NCI-H2107 (cell line): ENCODE data around the gene CHRNA10.
A peak's percentile ranks its signal among the peaks of the same experiment; 100 is the strongest.

ENCODE experiments used
- DNase-seq: peaks from one replicate; lab custom pipeline; 2025; lab: John Stamatoyannopoulos, UW

The CHRNA10 gene, protein sequence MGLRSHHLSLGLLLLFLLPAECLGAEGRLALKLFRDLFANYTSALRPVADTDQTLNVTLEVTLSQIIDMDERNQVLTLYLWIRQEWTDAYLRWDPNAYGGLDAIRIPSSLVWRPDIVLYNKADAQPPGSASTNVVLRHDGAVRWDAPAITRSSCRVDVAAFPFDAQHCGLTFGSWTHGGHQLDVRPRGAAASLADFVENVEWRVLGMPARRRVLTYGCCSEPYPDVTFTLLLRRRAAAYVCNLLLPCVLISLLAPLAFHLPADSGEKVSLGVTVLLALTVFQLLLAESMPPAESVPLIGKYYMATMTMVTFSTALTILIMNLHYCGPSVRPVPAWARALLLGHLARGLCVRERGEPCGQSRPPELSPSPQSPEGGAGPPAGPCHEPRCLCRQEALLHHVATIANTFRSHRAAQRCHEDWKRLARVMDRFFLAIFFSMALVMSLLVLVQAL

DNA sequence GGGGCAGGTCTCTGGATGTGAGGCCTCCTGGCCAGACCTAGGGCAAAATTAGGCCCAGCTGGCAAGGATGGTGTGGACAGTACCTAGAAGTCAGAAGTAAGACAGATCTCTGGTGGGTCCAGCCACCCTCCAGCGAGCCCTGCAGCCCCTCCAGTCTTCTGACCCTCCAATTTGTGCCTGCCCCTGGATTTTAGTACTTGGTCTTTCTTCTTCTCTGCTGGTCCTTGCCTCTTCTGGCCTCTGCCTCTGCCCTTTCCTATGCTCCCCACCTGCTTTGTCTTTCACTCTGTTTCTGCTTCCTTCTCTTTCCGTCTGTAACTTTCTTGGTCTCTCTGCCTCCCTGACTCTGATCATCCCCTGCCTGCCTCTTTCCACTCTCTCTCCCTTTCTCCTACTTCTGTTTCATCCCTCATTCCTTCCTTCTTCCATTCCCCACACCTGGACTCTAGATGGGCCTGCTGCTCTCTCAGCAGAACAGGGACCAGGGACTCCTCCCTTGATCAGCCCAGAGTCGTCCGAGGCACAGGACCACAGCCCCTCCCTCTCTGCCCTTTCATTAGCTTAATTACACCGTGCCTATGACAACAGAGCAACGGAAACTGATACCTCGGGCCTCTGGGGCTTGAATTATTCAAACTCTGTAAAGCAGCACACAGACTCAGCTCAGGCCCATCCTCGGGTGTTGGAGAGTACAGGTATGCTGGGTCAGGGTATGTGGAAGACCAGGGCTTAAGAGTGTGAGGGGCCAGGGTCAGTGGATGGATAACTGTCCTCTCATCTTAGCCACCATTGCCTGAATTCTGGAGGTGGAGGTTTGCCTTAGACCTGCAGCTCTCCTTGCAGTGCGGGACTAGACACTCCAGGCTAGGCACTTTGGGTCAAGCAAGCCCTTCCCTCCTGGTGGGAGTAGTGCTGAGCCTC is at the start of gene CHRNA10:
Gene CHRNA10, minus strand, starts transcription at position 51 of the 921 bp plus-strand sequence. CDS start 72 bp downstream, outside the sequence.
- DNase-seq: no peak

GRCh38 chr11:3712274-3712673 is 41.1 kb upstream of the CHRNA10 start:
- DNase-seq: no peak

- no peak for DNase-seq
Measured at GRCh38 chr11:3710485-3711259, 39.5 kb upstream of the CHRNA10 start.

DNA sequence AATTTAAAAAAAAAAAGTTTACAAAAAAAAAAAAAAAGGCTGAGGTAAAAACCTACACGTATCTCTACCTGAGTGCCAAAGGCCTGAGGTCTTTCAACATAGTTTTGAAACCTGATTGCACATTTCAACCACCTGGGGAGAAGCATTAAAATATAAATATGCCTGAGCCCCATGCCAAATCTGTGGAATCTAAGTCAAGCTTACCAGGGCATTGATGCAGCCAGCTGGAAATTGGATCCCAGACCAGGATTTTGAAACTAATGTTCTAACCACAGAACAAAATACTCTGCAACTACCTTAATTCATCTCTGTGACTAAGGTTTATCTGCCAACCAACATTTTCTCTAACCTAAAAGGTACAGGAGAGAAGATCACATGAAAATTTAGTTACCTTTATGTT is 38.8 kb upstream of the CHRNA10 start:
- DNase-seq: peak; percentile 66

DNA sequence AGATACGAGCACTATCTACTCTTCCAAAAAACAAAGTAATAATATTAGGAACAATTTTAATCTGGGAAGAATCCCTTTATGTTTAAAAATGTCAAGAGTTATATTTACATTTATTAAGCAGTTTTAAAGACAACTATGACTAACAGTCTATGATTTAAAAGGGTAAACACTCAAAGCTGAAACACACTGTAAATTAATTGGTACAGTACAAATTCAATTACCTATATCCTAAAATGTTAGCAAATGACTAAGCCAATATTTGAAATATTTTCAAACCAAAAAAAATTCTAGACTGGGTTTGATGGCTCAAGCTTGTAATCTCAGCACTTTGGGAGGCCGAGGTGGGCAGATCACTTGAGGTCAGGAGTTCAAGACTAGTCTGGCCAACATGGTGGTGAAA is 36.0 kb upstream of the CHRNA10 start:
- no peak for DNase-seq

DNA sequence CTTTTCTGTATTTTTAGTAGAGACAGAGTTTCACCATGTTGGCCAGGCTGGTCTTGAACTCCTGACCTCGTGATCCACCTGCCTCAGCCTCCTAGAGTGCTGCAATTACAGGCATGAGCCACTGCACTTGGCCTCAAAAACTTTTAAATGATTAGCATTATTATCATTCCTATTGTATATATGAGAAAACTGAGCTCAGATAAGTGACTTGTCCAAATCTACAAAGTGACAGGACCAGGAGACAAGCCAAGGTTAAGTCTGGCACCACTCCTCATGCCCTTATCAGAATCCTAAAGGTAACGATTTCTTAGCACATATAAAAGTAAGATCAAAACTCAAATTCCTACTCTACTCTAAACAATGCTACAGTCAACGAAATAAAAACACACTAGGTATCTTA is 32.2 kb upstream of the CHRNA10 start:
- no peak for DNase-seq

DNA sequence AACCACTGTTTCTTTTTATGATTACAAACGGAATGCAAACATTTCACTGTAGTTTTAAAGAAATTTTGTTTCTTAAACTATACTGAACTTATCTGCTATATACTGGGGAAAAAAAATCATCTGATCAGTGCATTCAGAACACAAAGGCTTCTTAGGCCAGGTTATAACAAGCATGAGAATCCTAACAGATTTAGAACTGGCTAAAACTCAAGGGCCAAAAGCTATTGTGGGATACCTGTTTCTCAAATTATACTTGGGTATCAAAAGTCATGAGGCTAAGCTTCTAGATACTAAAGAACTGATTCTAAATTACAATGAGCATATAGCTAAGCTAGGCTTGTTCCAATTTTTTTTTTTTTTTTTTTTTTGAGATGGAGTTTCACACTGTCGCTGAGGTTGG is 29.7 kb upstream of the CHRNA10 start:
- no peak for DNase-seq

GRCh38 chr11:3700410-3700809 is 29.2 kb upstream of the CHRNA10 start:
- no peak for DNase-seq

GRCh38 chr11:3686751-3687150 is 15.6 kb upstream of the CHRNA10 start:
- DNase-seq: no peak

- no peak for DNase-seq
Measured at GRCh38 chr11:3685923-3686322, 14.7 kb upstream of the CHRNA10 start.

DNA sequence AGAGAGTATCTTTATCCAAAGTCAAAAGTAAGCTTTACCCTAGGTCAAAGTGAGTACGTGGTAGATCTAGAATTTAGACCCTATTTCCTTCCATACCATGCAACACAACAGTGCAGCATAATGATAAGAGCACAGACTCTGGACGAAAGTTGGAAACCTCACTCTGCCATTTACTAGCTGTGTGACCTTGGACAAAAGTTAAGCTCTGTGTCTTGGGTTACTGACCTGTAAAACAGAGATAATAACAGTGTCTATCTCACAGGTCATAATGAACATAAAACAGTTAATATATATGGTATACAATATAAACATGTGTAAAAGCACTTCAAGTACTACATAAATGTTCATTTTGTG is 13.6 kb upstream of the CHRNA10 start:
- DNase-seq: no peak

GRCh38 chr11:3684129-3684818 is 13.1 kb upstream of the CHRNA10 start:
- no peak for DNase-seq

GRCh38 chr11:3683039-3683438 is 11.9 kb upstream of the CHRNA10 start:
- no peak for DNase-seq

DNA sequence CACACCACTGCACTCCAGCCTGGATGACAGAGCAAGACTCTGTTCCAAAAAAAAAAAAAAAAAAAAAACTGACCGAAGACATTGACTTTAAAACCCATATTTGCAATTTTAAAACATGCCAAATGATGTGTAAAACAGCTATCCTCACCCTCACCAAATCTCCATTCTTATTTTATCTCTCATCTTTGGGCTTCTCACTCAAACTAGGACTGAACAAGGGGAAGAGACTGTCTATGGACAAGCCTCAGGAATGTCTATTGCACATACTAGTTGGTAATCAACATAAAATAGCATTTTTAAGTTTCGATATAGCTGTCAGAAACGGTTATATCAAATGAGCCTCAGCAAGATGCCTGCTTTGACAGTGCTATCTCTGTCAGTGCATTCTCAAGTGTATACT is 7.9 kb upstream of the CHRNA10 start:
- no peak for DNase-seq

GRCh38 chr11:3675971-3676370 is 4.8 kb upstream of the CHRNA10 start:
- no peak for DNase-seq

GRCh38 chr11:3674189-3674588 is 3.0 kb upstream of the CHRNA10 start:
- DNase-seq: no peak

- DNase-seq: no peak
Measured at GRCh38 chr11:3669742-3670183, 1.4 kb downstream of the CHRNA10 start.

GRCh38 chr11:3669128-3669527 is 2.1 kb downstream of the CHRNA10 start:
- no peak for DNase-seq

DNA sequence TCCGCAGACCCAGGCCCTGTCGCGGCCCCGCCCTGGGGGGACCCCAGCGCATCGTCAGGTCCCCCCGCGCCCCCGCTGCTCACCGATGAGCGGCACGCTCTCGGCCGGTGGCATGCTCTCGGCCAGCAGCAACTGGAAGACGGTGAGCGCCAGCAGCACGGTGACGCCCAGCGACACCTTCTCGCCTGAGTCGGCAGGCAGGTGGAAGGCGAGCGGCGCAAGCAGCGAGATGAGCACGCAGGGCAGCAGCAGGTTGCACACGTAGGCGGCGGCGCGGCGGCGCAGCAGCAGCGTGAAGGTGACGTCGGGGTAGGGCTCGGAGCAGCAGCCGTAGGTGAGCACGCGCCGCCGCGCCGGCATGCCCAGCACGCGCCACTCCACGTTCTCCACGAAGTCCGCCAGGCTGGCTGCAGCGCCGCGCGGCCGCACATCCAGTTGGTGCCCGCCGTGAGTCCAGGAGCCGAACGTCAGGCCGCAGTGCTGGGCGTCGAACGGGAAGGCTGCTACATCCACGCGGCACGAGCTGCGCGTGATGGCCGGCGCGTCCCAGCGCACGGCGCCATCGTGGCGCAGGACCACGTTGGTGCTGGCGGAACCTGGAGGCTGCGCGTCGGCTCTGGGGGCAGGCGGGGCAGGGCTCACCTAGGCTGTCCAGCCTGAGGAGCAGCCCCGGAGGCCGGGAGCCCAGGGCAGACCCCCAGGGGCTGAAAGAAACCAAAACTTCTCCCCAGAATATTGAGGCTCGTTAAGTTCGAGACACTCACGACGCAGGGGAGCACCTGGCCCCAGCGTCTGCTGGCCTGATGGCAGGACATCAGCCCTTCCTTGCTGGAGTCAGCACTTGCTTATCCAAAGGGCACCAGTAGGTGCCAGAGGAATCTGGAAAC is 3.8 kb downstream of the CHRNA10 start:
- DNase-seq: no peak

GRCh38 chr11:3666023-3666530 is 5.1 kb downstream of the CHRNA10 start:
- no peak for DNase-seq
